ENCODE data around the gene DNAJC10. TPM values are rescaled to one million over a fixed set of nuclear protein-coding genes. Genes with fewer than 3 reads are reported as not detected.

DNAJC10 gene
- total RNA-seq, 1 experiment from 2014 or later = 160 TPM

GRCh38 chr2:182816866-182817265 lies 100.8 kb downstream of the DNAJC10 start:
- Histone ChIP-seq H3K4me1 (replicated peaks; ENCODE audit: insufficient read depth) (no peaks in the 10 kb centered on the region), H4K20me1 (ENCODE audit: insufficient read depth) (no peaks in the 10 kb centered on the region), H3K79me2 (ENCODE audit: low read depth) (no peaks in the 10 kb centered on the region), H3K36me3 (ENCODE audit: low read depth) (no peaks in the 10 kb centered on the region), H3K9me2 (ENCODE audit: insufficient read depth) (no peaks in the 10 kb centered on the region), H3K4me3 (no peak overlapping the region), H3K4me2 (no peak overlapping the region), H2AFZ (no peak overlapping the region), H3K27ac (no peak overlapping the region), H3K27me3 (ENCODE audit: insufficient read depth, low read depth) (no peaks in the 10 kb centered on the region), H3F3A (ENCODE audit: insufficient read depth, low read depth) (no peaks in the 10 kb centered on the region), H3K9me3 (ENCODE audit: insufficient read depth, low read depth) (no peaks in the 10 kb centered on the region)
- DNase-seq = no peak
- no TSS peak for BruUV-seq (replicated peaks)
- intact Hi-C loops (cut with micrococcal nuclease; ENCODE audit: unreplicated experiment) = no loop called here
- CTCF ChIA-PET = interaction anchor here (0.6 kb wide), 1 partner anchor 1204 kb away, joined by 3 read pairs; no protein-coding TSS in a partner anchor
- no peak for TF ChIP-seq EZH2 (IDR thresholded peaks at IDR 0.05; ENCODE audit: low read depth)
- TF ChIP-seq, protein P1, sequence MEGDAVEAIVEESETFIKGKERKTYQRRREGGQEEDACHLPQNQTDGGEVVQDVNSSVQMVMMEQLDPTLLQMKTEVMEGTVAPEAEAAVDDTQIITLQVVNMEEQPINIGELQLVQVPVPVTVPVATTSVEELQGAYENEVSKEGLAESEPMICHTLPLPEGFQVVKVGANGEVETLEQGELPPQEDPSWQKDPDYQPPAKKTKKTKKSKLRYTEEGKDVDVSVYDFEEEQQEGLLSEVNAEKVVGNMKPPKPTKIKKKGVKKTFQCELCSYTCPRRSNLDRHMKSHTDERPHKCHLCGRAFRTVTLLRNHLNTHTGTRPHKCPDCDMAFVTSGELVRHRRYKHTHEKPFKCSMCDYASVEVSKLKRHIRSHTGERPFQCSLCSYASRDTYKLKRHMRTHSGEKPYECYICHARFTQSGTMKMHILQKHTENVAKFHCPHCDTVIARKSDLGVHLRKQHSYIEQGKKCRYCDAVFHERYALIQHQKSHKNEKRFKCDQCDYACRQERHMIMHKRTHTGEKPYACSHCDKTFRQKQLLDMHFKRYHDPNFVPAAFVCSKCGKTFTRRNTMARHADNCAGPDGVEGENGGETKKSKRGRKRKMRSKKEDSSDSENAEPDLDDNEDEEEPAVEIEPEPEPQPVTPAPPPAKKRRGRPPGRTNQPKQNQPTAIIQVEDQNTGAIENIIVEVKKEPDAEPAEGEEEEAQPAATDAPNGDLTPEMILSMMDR (conservative IDR thresholded peaks at IDR 0.05) = no peak
- POLR2A ChIA-PET (ENCODE audit: unreplicated experiment) = no interaction called here

- POLR2A ChIA-PET (ENCODE audit: unreplicated experiment) = no interaction called here
- Histone ChIP-seq H3K4me1 (replicated peaks; ENCODE audit: insufficient read depth) (no peaks in the 10 kb centered on the region), H3K4me3 (no peak overlapping the region), H2AFZ (no peak overlapping the region), H3K27ac (no peak overlapping the region), H4K20me1 (ENCODE audit: insufficient read depth) (no peaks in the 10 kb centered on the region), H3K9me3 (ENCODE audit: insufficient read depth, low read depth) (no peaks in the 10 kb centered on the region), H3K4me2 (no peak overlapping the region), H3K79me2 (ENCODE audit: low read depth) (no peaks in the 10 kb centered on the region), H3K36me3 (ENCODE audit: low read depth) (no peaks in the 10 kb centered on the region), H3K27me3 (ENCODE audit: insufficient read depth, low read depth) (no peaks in the 10 kb centered on the region), H3K9me2 (ENCODE audit: insufficient read depth) (no peaks in the 10 kb centered on the region), H3F3A (ENCODE audit: insufficient read depth, low read depth) (no peaks in the 10 kb centered on the region)
- no TSS peak for BruUV-seq (replicated peaks)
- intact Hi-C loops (cut with micrococcal nuclease; ENCODE audit: unreplicated experiment) = no loop called here
- TF ChIP-seq, protein P1 (conservative IDR thresholded peaks at IDR 0.05) = no peak
- TF ChIP-seq EZH2 (IDR thresholded peaks at IDR 0.05; ENCODE audit: low read depth) = no peak
- DNase-seq = no peak
- CTCF ChIA-PET = interaction anchor here (0.6 kb wide), 1 partner anchor 1205 kb away, joined by 3 read pairs; no protein-coding TSS in a partner anchor
These were observed 101.5 kb downstream of the DNAJC10 start for GRCh38 chr2:182817558-182817957.

DNA sequence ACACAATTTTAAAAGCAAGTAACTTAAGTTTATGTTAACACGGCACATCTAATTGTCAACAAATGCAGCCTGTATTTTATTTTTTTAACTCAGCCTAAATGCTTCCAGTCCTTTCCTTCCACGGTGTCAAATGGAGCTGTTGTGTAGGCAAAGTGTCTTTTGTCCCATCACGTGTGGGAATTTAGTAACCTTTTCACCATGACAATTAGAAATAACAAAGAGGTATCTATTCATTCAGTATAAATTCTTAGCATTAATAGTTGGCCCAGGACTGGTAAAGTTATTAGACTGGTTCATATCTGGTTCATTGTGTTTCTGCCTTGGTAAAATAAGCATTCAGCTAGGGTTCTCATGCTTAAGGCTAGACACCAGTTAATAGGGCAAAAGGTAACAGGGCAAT lies 102.4 kb downstream of the DNAJC10 start:
- Histone ChIP-seq H3K4me3 (no peak overlapping the region), H3K27ac (no peak overlapping the region), H2AFZ (peak overlapping the region; percentile 23; the same call in 1 of the 2 replicates), H3K36me3 (ENCODE audit: low read depth) (no peaks in the 10 kb centered on the region), H3K4me1 (replicated peaks; ENCODE audit: insufficient read depth) (no peaks in the 10 kb centered on the region), H3K9me2 (ENCODE audit: insufficient read depth) (no peaks in the 10 kb centered on the region), H3K79me2 (ENCODE audit: low read depth) (no peaks in the 10 kb centered on the region), H3F3A (ENCODE audit: insufficient read depth, low read depth) (no peaks in the 10 kb centered on the region), H3K9me3 (ENCODE audit: insufficient read depth, low read depth) (no peaks in the 10 kb centered on the region), H4K20me1 (ENCODE audit: insufficient read depth) (no peaks in the 10 kb centered on the region), H3K27me3 (ENCODE audit: insufficient read depth, low read depth) (no peaks in the 10 kb centered on the region), H3K4me2 (no peak overlapping the region)
- DNase-seq = no peak
- POLR2A ChIA-PET (ENCODE audit: unreplicated experiment) = no interaction called here
- CTCF ChIA-PET = no interaction called here
- intact Hi-C loops (cut with micrococcal nuclease; ENCODE audit: unreplicated experiment) = no loop called here
- TF ChIP-seq, protein P1 (conservative IDR thresholded peaks at IDR 0.05) = no peak
- TF ChIP-seq EZH2 (IDR thresholded peaks at IDR 0.05; ENCODE audit: low read depth) = no peak
- BruUV-seq (replicated peaks) = no TSS peak
